Astrocyte (in vitro differentiated cells and primary cell): ENCODE results near the gene PACRG. TPM values are rescaled to one million over a fixed set of nuclear protein-coding genes. Genes with fewer than 3 reads are reported as not detected.

ENCODE experiments used
- DNase-seq: peaks from one replicate; pipeline ENCODE4 v3.0.0-alpha.2; 2010; ENCODE audit warnings: low read depth
- FAIRE-seq: peaks from 2 replicates; lab custom pipeline; 2011; peaks lifted over from hg19 to GRCh38; lab: Jason Lieb, UNC
- H2AFZ ChIP-seq: 2 replicates; pipeline ENCODE4 v1.6.0; 2012; ENCODE audit warnings: low read depth, low read length, inconsistent platforms
- H3K27ac ChIP-seq: 2 replicates; pipeline ENCODE4 v1.5.1; 2011; ENCODE audit warnings: low read depth, low read length, inconsistent platforms
- H3K27me3 ChIP-seq: 2 replicates; pipeline ENCODE4 v1.6.0; 2011; ENCODE audit warnings: low read length, inconsistent platforms; ENCODE audit not compliant: insufficient read depth
- H3K36me3 ChIP-seq: 2 replicates; pipeline ENCODE4 v1.5.1; 2011; ENCODE audit warnings: low read length, inconsistent platforms; ENCODE audit not compliant: insufficient read depth
- H3K4me1 ChIP-seq: 2 replicates; pipeline ENCODE4 v1.5.1; 2011; ENCODE audit warnings: low read length, inconsistent platforms; ENCODE audit not compliant: insufficient read depth
- H3K4me2 ChIP-seq: 2 replicates; pipeline ENCODE4 v1.6.0; 2012; ENCODE audit warnings: low read length, inconsistent platforms
- H3K4me3 ChIP-seq: 2 replicates; pipeline ENCODE4 v1.5.1; 2011; ENCODE audit warnings: low read depth, mild to moderate bottlenecking, low read length, inconsistent platforms; ENCODE audit not compliant: insufficient read depth
- H3K79me2 ChIP-seq: 2 replicates; pipeline ENCODE4 v1.6.0; 2012; ENCODE audit warnings: mild to moderate bottlenecking, low read length, inconsistent platforms; ENCODE audit not compliant: insufficient read depth
- H3K9ac ChIP-seq: 2 replicates; pipeline ENCODE4 v1.6.0; 2012; ENCODE audit warnings: mild to moderate bottlenecking, low read length, inconsistent platforms
- H3K9me3 ChIP-seq: 2 replicates; pipeline ENCODE4 v1.5.1; 2012; ENCODE audit warnings: low read depth, mild to moderate bottlenecking, low read length, inconsistent platforms; ENCODE audit not compliant: insufficient read depth
- H4K20me1 ChIP-seq: 2 replicates; pipeline ENCODE4 v1.6.0; 2012; ENCODE audit warnings: low read length, inconsistent platforms; ENCODE audit not compliant: insufficient read depth
- H3K27ac Mint-ChIP-seq: one replicate; pipeline ENCODE4 v1.8.0; 2021; ENCODE audit warnings: mild to moderate bottlenecking, mixed read lengths; ENCODE audit not compliant: unreplicated experiment
- H3K27me3 Mint-ChIP-seq: one replicate; pipeline ENCODE4 v1.8.0; 2021; ENCODE audit warnings: low read depth, mixed read lengths; ENCODE audit not compliant: unreplicated experiment
- H3K36me3 Mint-ChIP-seq: one replicate; pipeline ENCODE4 v1.8.0; 2021; ENCODE audit warnings: low read depth, mixed read lengths; ENCODE audit not compliant: unreplicated experiment
- H3K4me1 Mint-ChIP-seq: one replicate; pipeline ENCODE4 v1.8.0; 2021; ENCODE audit warnings: low read depth, mixed read lengths; ENCODE audit not compliant: unreplicated experiment
- H3K4me3 Mint-ChIP-seq: one replicate; pipeline ENCODE4 v1.8.0; 2021; ENCODE audit warnings: mild to moderate bottlenecking, moderate library complexity, mixed read lengths; ENCODE audit not compliant: unreplicated experiment
- H3K9me3 Mint-ChIP-seq: one replicate; pipeline ENCODE4 v1.8.0; 2021; ENCODE audit warnings: mild to moderate bottlenecking, mixed read lengths; ENCODE audit not compliant: unreplicated experiment
- EZH2 ChIP-seq: IDR thresholded peaks from 2 replicates; pipeline ENCODE4 v1.6.1; 2012; ENCODE audit warnings: mild to moderate bottlenecking, low read length, inconsistent platforms; ENCODE audit not compliant: insufficient read depth
- total RNA-seq: library from RNA; stranded (reverse); gene quantifications from 2 replicates; pipeline ENCODE4 v1.2.1, GENCODE V29; 2021
- TF ChIP-seq, protein P1 (sequence below): IDR thresholded peaks from 2 replicates; pipeline ENCODE4 v1.5.1; 2011; ENCODE audit warnings: low read depth, mild to moderate bottlenecking, inconsistent platforms, low read length, moderate library complexity; ENCODE audit not compliant: insufficient read depth

The PACRG gene
- total RNA-seq, 1 donor from 2014 or later: not detected

DNA sequence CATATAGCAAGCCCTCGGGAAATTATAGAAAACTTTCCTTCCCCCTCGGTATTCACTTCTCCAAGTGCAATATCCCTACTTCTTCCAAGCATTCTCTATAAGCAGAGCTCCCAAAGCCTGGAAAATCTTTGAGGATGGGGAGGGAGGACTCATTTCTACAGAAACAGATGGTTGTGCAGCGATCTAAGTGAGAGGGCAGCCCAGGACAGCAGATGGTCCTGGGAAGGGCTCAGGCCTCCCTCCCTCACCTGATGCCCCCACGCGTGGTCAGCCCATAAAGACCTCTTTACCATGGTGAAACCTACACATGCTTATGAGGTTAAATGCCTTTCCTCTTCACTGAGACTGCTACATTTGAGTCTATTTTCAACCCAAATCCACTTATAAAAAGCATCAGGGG is 367.1 kb downstream of the PACRG start:
- no peak overlapping the region for H3K27ac Mint-ChIP-seq
- Histone ChIP-seq H3K27ac (no peak overlapping the region), H3K9me3 (no peaks in the 10 kb centered on the region), H3K4me3 (no peak overlapping the region), H3K36me3 (no peaks in the 10 kb centered on the region), H3K79me2 (no peaks in the 10 kb centered on the region), H4K20me1 (no peaks in the 10 kb centered on the region), H2AFZ (no peak overlapping the region), H3K4me2 (no peak overlapping the region), H3K27me3 (no peaks in the 10 kb centered on the region), H3K4me1 (no peaks in the 10 kb centered on the region), H3K9ac (no peak overlapping the region)
- no peaks in the 10 kb centered on the region for H3K36me3 Mint-ChIP-seq
- TF ChIP-seq, protein P1, sequence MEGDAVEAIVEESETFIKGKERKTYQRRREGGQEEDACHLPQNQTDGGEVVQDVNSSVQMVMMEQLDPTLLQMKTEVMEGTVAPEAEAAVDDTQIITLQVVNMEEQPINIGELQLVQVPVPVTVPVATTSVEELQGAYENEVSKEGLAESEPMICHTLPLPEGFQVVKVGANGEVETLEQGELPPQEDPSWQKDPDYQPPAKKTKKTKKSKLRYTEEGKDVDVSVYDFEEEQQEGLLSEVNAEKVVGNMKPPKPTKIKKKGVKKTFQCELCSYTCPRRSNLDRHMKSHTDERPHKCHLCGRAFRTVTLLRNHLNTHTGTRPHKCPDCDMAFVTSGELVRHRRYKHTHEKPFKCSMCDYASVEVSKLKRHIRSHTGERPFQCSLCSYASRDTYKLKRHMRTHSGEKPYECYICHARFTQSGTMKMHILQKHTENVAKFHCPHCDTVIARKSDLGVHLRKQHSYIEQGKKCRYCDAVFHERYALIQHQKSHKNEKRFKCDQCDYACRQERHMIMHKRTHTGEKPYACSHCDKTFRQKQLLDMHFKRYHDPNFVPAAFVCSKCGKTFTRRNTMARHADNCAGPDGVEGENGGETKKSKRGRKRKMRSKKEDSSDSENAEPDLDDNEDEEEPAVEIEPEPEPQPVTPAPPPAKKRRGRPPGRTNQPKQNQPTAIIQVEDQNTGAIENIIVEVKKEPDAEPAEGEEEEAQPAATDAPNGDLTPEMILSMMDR: no peak
- no peak for TF ChIP-seq EZH2
- no peak overlapping the region for H3K4me3 Mint-ChIP-seq
- FAIRE-seq (no peak), DNase-seq (no peak)
- H3K9me3 Mint-ChIP-seq: peaks cover 1% of the 10 kb centered on the region
- H3K4me1 Mint-ChIP-seq: no peaks in the 10 kb centered on the region
- H3K27me3 Mint-ChIP-seq: no peaks in the 10 kb centered on the region

DNA sequence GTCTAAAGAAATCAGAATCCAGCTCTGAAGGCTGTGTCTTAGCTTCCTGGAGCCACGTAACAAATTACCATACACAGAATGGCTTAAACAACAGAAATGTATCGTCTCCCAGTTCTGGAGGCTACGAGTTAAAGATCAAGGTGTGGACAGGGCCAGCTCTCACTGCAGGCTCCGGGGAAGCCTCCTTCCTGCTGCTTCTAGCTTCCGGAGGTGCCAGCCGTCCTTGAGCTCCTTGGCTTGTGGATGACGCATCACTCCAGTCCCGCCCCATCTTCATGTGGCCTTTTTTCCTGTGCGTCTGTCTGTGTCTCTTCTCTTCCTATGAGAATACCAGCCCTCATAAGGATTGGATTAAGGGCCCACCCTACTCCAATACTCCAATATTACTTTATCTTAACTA is 367.6 kb downstream of the PACRG start:
- Histone ChIP-seq H3K9ac (no peak overlapping the region), H3K4me2 (no peak overlapping the region), H3K4me3 (no peak overlapping the region), H3K27ac (no peak overlapping the region), H4K20me1 (no peaks in the 10 kb centered on the region), H3K79me2 (no peaks in the 10 kb centered on the region), H3K27me3 (no peaks in the 10 kb centered on the region), H2AFZ (no peak overlapping the region), H3K4me1 (no peaks in the 10 kb centered on the region), H3K36me3 (no peaks in the 10 kb centered on the region), H3K9me3 (no peaks in the 10 kb centered on the region)
- H3K27me3 Mint-ChIP-seq: no peaks in the 10 kb centered on the region
- FAIRE-seq (no peak), DNase-seq (no peak)
- H3K36me3 Mint-ChIP-seq: no peaks in the 10 kb centered on the region
- no peak overlapping the region for H3K27ac Mint-ChIP-seq
- no peak overlapping the region for H3K4me3 Mint-ChIP-seq
- H3K9me3 Mint-ChIP-seq: peaks cover 1% of the 10 kb centered on the region
- no peaks in the 10 kb centered on the region for H3K4me1 Mint-ChIP-seq
- TF ChIP-seq EZH2: no peak
- TF ChIP-seq, protein P1: no peak

DNA sequence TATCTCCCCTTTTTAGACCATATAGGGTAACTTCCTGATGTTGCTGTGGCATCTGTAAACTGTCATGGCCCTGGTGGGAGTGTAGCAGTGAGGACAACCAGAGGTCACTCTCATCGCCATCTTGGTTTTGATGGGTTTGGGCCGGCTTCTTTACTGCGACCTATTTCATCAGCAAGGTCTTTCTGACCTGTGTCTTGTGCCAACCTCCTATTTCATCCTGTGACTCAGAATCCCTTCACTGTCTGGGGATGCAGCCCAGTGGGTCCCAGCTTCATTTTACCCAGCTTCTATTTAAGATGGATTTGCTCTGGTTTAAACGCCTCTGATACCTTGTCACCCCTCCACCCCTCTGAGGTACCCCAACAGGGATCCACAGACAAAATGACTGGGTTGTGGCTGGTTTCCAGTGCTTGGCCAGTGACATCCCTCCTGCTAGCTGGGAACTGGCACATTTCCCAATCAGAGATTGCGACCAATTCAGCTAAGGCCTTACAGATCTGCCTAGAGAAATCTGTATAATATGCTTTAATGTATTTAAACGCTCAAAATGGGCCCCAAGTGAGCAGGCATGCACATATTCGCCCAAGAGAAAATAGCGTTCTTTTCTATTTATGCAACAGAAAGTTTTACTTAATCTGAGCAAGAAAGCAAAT is 371.2 kb downstream of the PACRG start:
- no peaks in the 10 kb centered on the region for H3K36me3 Mint-ChIP-seq
- H4K20me1 ChIP-seq: no peaks in the 10 kb centered on the region
- H3K4me1 Mint-ChIP-seq: no peaks in the 10 kb centered on the region
- H3K27ac ChIP-seq: no peak overlapping the region
- H2AFZ ChIP-seq: no peak overlapping the region
- H3K4me3 Mint-ChIP-seq: no peak overlapping the region
- H3K4me3 ChIP-seq: no peak overlapping the region
- no peaks in the 10 kb centered on the region for H3K9me3 ChIP-seq
- H3K9ac ChIP-seq: no peak overlapping the region
- no peak overlapping the region for H3K4me2 ChIP-seq
- H3K79me2 ChIP-seq: no peaks in the 10 kb centered on the region
- FAIRE-seq: no peak
- no peak overlapping the region for H3K27ac Mint-ChIP-seq
- no peaks in the 10 kb centered on the region for H3K27me3 Mint-ChIP-seq
- H3K27me3 ChIP-seq: no peaks in the 10 kb centered on the region
- no peaks in the 10 kb centered on the region for H3K4me1 ChIP-seq
- H3K9me3 Mint-ChIP-seq: peaks cover 5% of the 10 kb centered on the region
- TF ChIP-seq, protein P1: no peak
- no peak for TF ChIP-seq EZH2
- no peaks in the 10 kb centered on the region for H3K36me3 ChIP-seq
- DNase-seq: peak; percentile 8
